BE2C (cell line): ENCODE results near the gene OR1E1.
"Not testable (repeated sequence)": the region's sequence is repeated elsewhere in the genome, so short reads cannot be mapped to it uniquely, and the experiment has no call there.

Experiments used
- DNase-seq: peaks from one replicate; pipeline ENCODE4 v3.0.0-alpha.2; 2020
- H3K27me3 ChIP-seq: fragments of 250-450 bp; sonication (Bioruptor Pico); 2 replicates; pipeline ENCODE4 v1.5.1; 2020; ENCODE audit warnings: mild to moderate bottlenecking
- H3K36me3 ChIP-seq: fragments of 250-450 bp; sonication (Bioruptor Pico); 2 replicates; pipeline ENCODE4 v1.5.1; 2020; ENCODE audit warnings: mild to moderate bottlenecking
- H3K4me1 ChIP-seq: fragments of 250-450 bp; sonication (Bioruptor Pico); 2 replicates; pipeline ENCODE4 v1.5.1; 2020
- H3K4me3 ChIP-seq: 2 replicates; pipeline ENCODE4 v1.5.1; 2011; ENCODE audit warnings: low read depth, low read length
- H3K9me3 ChIP-seq: fragments of 250-450 bp; sonication (Bioruptor Pico); 2 replicates; pipeline ENCODE4 v1.5.1; 2020
- TF ChIP-seq, protein P1 (sequence below): IDR thresholded peaks from 2 replicates; pipeline ENCODE4 v1.5.1; 2012; ENCODE audit warnings: mild to moderate bottlenecking, low read depth, low read length

Gene OR1E1

DNA sequence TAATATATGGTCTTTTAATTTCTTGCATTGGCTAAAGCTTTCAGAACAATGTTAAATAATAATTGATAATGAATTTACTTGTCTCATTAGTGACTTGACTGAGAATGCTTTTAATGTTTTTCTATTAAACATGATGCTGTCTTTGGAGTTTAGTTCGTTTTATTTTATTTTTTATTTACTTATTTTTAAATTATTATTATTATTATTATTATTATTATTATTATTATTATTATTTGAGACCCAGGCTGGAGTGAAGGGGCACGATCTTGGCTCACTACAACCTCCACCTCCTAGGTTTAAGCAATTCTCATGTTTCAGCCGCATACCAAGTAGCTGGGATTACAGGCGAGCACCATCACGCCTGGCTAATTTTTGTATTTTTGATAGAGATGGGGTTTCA is 17.4 kb upstream of the OR1E1 start:
- TF ChIP-seq, protein P1, sequence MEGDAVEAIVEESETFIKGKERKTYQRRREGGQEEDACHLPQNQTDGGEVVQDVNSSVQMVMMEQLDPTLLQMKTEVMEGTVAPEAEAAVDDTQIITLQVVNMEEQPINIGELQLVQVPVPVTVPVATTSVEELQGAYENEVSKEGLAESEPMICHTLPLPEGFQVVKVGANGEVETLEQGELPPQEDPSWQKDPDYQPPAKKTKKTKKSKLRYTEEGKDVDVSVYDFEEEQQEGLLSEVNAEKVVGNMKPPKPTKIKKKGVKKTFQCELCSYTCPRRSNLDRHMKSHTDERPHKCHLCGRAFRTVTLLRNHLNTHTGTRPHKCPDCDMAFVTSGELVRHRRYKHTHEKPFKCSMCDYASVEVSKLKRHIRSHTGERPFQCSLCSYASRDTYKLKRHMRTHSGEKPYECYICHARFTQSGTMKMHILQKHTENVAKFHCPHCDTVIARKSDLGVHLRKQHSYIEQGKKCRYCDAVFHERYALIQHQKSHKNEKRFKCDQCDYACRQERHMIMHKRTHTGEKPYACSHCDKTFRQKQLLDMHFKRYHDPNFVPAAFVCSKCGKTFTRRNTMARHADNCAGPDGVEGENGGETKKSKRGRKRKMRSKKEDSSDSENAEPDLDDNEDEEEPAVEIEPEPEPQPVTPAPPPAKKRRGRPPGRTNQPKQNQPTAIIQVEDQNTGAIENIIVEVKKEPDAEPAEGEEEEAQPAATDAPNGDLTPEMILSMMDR: no peak
- H3K4me1 ChIP-seq: no peaks in the 10 kb centered on the region
- H3K9me3 ChIP-seq: no peaks in the 10 kb centered on the region

GRCh38 chr17:3412216-3412615 is 14.0 kb upstream of the OR1E1 start:
- not testable (repeated sequence) for DNase-seq, H3K4me3 ChIP-seq, H3K4me1 ChIP-seq, H3K27me3 ChIP-seq, H3K9me3 ChIP-seq, H3K36me3 ChIP-seq

More for the DNA sequence above, 17.4 kb upstream of the OR1E1 start:
- DNase-seq: no peak
- Histone ChIP-seq H3K27me3 (no peaks in the 10 kb centered on the region), H3K4me3 (no peak overlapping the region), H3K36me3 (no peaks in the 10 kb centered on the region)

DNA sequence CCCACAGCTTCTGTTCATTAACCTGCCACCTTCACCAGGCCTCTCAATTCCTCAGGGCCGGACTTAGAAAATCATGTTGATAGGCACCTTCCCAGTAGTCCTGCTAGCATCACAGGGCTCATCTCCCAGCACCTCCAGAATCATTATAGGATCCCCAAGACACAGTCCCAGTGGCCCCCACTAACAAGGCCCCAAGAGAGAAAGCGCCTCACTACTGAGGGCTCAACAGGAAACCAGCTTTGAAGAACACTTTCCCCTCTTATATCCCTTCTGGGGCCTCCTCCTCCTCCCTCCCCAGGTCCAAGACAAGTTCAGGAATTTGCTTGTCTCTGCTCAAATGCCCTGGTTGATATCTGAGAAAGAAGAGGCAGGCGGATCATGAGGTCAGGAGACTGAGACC is 12.9 kb upstream of the OR1E1 start, which contains the start of gene OR3A3:
TSS of gene OR3A3 (plus strand) at position 301 of the 400 bp plus-strand sequence.
- Histone ChIP-seq H3K27me3 (no peaks in the 10 kb centered on the region), H3K4me3 (no peak within 1 kb of the TSS), H3K4me1 (no peaks in the 10 kb centered on the region), H3K36me3 (no peaks in the 10 kb centered on the region), H3K9me3 (no peaks in the 10 kb centered on the region)
- no peak for DNase-seq
- TF ChIP-seq, protein P1: no peak

GRCh38 chr17:3403856-3404255 is 5.6 kb upstream of the OR1E1 start:
- not testable (repeated sequence) for DNase-seq, H3K9me3 ChIP-seq, H3K36me3 ChIP-seq, H3K4me1 ChIP-seq, H3K27me3 ChIP-seq, H3K4me3 ChIP-seq

- Histone ChIP-seq H3K27me3 (no peaks in the 10 kb centered on the region), H3K36me3 (no peaks in the 10 kb centered on the region), H3K4me1 (no peaks in the 10 kb centered on the region), H3K4me3 (no peak overlapping the region), H3K9me3 (no peaks in the 10 kb centered on the region)
- DNase-seq: no peak
- TF ChIP-seq, protein P1: no peak
Observed at GRCh38 chr17:3401786-3402185, 3.6 kb upstream of the OR1E1 start.

GRCh38 chr17:3400055-3400454 is 1.8 kb upstream of the OR1E1 start:
- no peaks in the 10 kb centered on the region for H3K27me3 ChIP-seq
- H3K4me1 ChIP-seq: no peaks in the 10 kb centered on the region
- H3K36me3 ChIP-seq: no peaks in the 10 kb centered on the region
- no peak for DNase-seq
- H3K9me3 ChIP-seq: no peaks in the 10 kb centered on the region
- TF ChIP-seq, protein P1: no peak
- H3K4me3 ChIP-seq: no peak overlapping the region

- H3K4me1 ChIP-seq, H3K4me3 ChIP-seq, H3K9me3 ChIP-seq, H3K27me3 ChIP-seq, DNase-seq, H3K36me3 ChIP-seq: not testable (repeated sequence)
Observed at GRCh38 chr17:3397801-3398200, 409 bp downstream of the OR1E1 start.

GRCh38 chr17:3389791-3390190 is 8.4 kb downstream of the OR1E1 start:
- H3K27me3 ChIP-seq: no peaks in the 10 kb centered on the region
- DNase-seq: no peak
- TF ChIP-seq, protein P1: no peak
- H3K9me3 ChIP-seq: no peaks in the 10 kb centered on the region
- H3K36me3 ChIP-seq: no peaks in the 10 kb centered on the region
- H3K4me3 ChIP-seq: no peak overlapping the region
- H3K4me1 ChIP-seq: no peaks in the 10 kb centered on the region
